SW480 (cell line): ENCODE measurements around the gene FCMR.

ENCODE experiments used
- DNase-seq: peaks from one replicate; pipeline ENCODE4 v3.0.0-alpha.2; 2016; ENCODE audit warnings: low spot score

FCMR gene

GRCh38 chr1:206921772-206922265 lies at the start of gene FCMR:
FCMR (minus strand) TSS chr1:206921941; CDS start chr1:206921854, 87 bp downstream.
- DNase-seq: no peak

- DNase-seq: no peak
These were observed 49.4 kb upstream of the FCMR start for GRCh38 chr1:206971029-206971655.

GRCh38 chr1:206970446-206970845 lies 48.7 kb upstream of the FCMR start, which contains the start of gene FCAMR:
FCAMR (minus strand) TSS chr1:206970460; CDS start chr1:206970125, 335 bp downstream.
- DNase-seq: no peak

GRCh38 chr1:206969090-206969489 lies 47.3 kb upstream of the FCMR start:
- DNase-seq: no peak

GRCh38 chr1:206967096-206967849 lies 45.5 kb upstream of the FCMR start:
- no peak for DNase-seq

GRCh38 chr1:206965781-206966180 lies 44.0 kb upstream of the FCMR start:
- no peak for DNase-seq

GRCh38 chr1:206963740-206964139 lies 42.0 kb upstream of the FCMR start:
- peak; percentile 17 for DNase-seq

- DNase-seq: no peak
These were observed 41.5 kb upstream of the FCMR start for GRCh38 chr1:206963119-206963712.

- DNase-seq: no peak
These were observed 40.5 kb upstream of the FCMR start for GRCh38 chr1:206962272-206962671.

- no peak for DNase-seq
These were observed 39.9 kb upstream of the FCMR start for GRCh38 chr1:206961668-206962067.

GRCh38 chr1:206960676-206961386 lies 39.1 kb upstream of the FCMR start:
- DNase-seq: peak; percentile 11

GRCh38 chr1:206958144-206958543 lies 36.4 kb upstream of the FCMR start:
- DNase-seq: no peak

GRCh38 chr1:206957639-206958038 lies 35.9 kb upstream of the FCMR start:
- no peak for DNase-seq

GRCh38 chr1:206955476-206956451 lies 34.0 kb upstream of the FCMR start:
- no peak for DNase-seq

- DNase-seq: no peak
These were observed 33.0 kb upstream of the FCMR start for GRCh38 chr1:206954459-206955342.

- DNase-seq: no peak
These were observed 31.9 kb upstream of the FCMR start for GRCh38 chr1:206953626-206954025.

GRCh38 chr1:206953126-206953525 lies 31.4 kb upstream of the FCMR start:
- no peak for DNase-seq

- DNase-seq: peak; percentile 7
These were observed 30.4 kb upstream of the FCMR start for GRCh38 chr1:206952171-206952570.

GRCh38 chr1:206951318-206952100 lies 29.8 kb upstream of the FCMR start:
- DNase-seq: no peak
